ENCODE results near the gene FGF3.

DNA sequence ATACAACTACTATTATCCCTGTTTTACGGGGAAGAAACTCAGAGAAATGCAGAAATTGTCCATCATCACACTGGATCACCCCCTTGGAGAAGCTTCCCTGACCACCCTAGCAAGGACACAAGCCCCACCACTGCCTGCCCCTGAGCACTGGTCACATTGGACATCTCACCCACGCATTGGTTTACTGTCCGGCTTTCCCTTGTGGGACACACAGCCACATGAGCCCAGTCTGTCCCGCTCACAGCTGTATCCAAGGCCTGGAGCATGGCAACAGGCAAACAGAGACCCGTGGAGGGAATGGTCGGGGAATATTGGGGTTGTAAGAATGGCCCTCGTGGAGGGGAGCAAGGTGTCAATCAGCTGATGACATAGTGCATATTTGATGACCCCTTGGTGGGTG is 42.7 kb upstream of the FGF3 start:
- TF ChIP-seq, protein P1, sequence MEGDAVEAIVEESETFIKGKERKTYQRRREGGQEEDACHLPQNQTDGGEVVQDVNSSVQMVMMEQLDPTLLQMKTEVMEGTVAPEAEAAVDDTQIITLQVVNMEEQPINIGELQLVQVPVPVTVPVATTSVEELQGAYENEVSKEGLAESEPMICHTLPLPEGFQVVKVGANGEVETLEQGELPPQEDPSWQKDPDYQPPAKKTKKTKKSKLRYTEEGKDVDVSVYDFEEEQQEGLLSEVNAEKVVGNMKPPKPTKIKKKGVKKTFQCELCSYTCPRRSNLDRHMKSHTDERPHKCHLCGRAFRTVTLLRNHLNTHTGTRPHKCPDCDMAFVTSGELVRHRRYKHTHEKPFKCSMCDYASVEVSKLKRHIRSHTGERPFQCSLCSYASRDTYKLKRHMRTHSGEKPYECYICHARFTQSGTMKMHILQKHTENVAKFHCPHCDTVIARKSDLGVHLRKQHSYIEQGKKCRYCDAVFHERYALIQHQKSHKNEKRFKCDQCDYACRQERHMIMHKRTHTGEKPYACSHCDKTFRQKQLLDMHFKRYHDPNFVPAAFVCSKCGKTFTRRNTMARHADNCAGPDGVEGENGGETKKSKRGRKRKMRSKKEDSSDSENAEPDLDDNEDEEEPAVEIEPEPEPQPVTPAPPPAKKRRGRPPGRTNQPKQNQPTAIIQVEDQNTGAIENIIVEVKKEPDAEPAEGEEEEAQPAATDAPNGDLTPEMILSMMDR (conservative IDR thresholded peaks at IDR 0.05 in 1 of 2, IDR thresholded peaks at IDR 0.05 in 1 of 2; ENCODE audit: extremely low read depth in 1 of 2, insufficient read depth in 1 of 2, low read depth in 1 of 2, low read length in 2 of 2), result no peak
- no peak for TF ChIP-seq EZH2 (IDR thresholded peaks at IDR 0.05; ENCODE audit: borderline replicate concordance, low read length)
